Stimulated activated naive CD4-positive, alpha-beta T cell treated with Interleukin-2 at 50 U/mL for 16 hours (primary cell): ENCODE measurements around the gene CRACDL.
"Not testable (repeated sequence)": the region's sequence is repeated elsewhere in the genome, so short reads cannot be mapped to it uniquely, and the experiment has no call there.

ENCODE experiments used
- DNase-seq: peaks from one replicate; lab custom pipeline; 2025; lab: John Stamatoyannopoulos, UW

The CRACDL gene

GRCh38 chr2:98882971-98883779 is 52.9 kb downstream of the CRACDL start:
- no peak for DNase-seq

- no peak for DNase-seq
These were observed 53.7 kb downstream of the CRACDL start for GRCh38 chr2:98882368-98882767.

GRCh38 chr2:98881153-98881650 is 54.8 kb downstream of the CRACDL start:
- no peak for DNase-seq

GRCh38 chr2:98880266-98881152 is 55.5 kb downstream of the CRACDL start:
- no peak for DNase-seq

- not testable (repeated sequence) for DNase-seq
These were observed 58.4 kb downstream of the CRACDL start for GRCh38 chr2:98877658-98878057.

- no peak for DNase-seq
These were observed 59.3 kb downstream of the CRACDL start for GRCh38 chr2:98876741-98877140.

- no peak for DNase-seq
These were observed 60.3 kb downstream of the CRACDL start for GRCh38 chr2:98875746-98876145.

- no peak for DNase-seq
These were observed 60.8 kb downstream of the CRACDL start for GRCh38 chr2:98875081-98875728.

GRCh38 chr2:98874186-98874689 is 61.8 kb downstream of the CRACDL start:
- no peak for DNase-seq

- DNase-seq = no peak
These were observed 63.5 kb downstream of the CRACDL start for GRCh38 chr2:98872526-98872925.

- no peak for DNase-seq
These were observed 64.5 kb downstream of the CRACDL start for GRCh38 chr2:98871506-98871905.

- no peak for DNase-seq
These were observed 65.4 kb downstream of the CRACDL start for GRCh38 chr2:98870516-98871158.

GRCh38 chr2:98869870-98870269 is 66.2 kb downstream of the CRACDL start:
- DNase-seq = no peak

GRCh38 chr2:98869272-98869641 is 66.8 kb downstream of the CRACDL start:
- DNase-seq = no peak

- DNase-seq = no peak
These were observed 67.3 kb downstream of the CRACDL start for GRCh38 chr2:98868548-98869271.

GRCh38 chr2:98867539-98868309 is 68.3 kb downstream of the CRACDL start:
- DNase-seq = no peak

GRCh38 chr2:98866033-98866432 is 70.0 kb downstream of the CRACDL start:
- no peak for DNase-seq

- DNase-seq = no peak
These were observed 74.4 kb downstream of the CRACDL start for GRCh38 chr2:98861601-98862000.

- DNase-seq = no peak
These were observed 76.7 kb downstream of the CRACDL start for GRCh38 chr2:98859323-98859722.

- DNase-seq = no peak
These were observed 79.0 kb downstream of the CRACDL start for GRCh38 chr2:98857001-98857400.
